ENCODE results near the gene SEC24D. TPM values are rescaled to one million over a fixed set of nuclear protein-coding genes. Genes with fewer than 3 reads are reported as not detected.

The SEC24D gene
- total RNA-seq, 2 experiments from 2014 or later: 25.2 to 26.4 TPM

GRCh38 chr4:118814058-118814457 is 21.9 kb downstream of the SEC24D start:
- Mint-ChIP-seq H3K9me3 (no peaks in the 10 kb centered on the region), H3K36me3 (ENCODE audit: low read depth) (peaks cover 35% of the 10 kb centered on the region), H3K4me1 (ENCODE audit: low read depth) (peaks cover 5% of the 10 kb centered on the region), H3K27ac (no peak overlapping the region), H3K4me3 (no peak overlapping the region), H3K27me3 (no peaks in the 10 kb centered on the region)
- intact Hi-C loops (cut with micrococcal nuclease): no loop called here
- ChIA-PET POLR2A (no interaction called here), CTCF (interaction anchor here (1.1 kb wide), 1 partner anchor 11 kb away, joined by 4 read pairs; no protein-coding TSS in a partner anchor)
- TF ChIP-seq CTCF (IDR thresholded peaks at IDR 0.05): no peak
- DNase-seq (no peak), ATAC-seq (no peak)

DNA sequence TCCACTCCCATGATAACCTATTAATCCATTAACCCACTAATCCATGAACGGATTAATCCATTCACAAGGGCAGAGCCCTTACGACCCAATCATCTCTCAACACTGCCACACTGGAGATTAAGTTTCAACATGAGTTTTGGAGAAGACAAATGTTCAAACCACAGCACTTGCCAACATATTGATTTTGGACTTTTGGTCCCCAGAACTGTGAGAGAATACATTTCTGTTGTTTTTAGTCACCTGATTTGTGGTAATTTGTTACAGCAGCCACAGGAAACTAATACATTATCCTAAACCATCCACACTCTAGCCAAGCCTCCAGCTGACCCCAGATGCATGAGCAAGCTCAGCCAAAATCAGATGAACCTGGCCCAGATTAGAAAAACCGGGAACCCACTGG is 22.4 kb downstream of the SEC24D start:
- POLR2A ChIA-PET: no interaction called here

DNA sequence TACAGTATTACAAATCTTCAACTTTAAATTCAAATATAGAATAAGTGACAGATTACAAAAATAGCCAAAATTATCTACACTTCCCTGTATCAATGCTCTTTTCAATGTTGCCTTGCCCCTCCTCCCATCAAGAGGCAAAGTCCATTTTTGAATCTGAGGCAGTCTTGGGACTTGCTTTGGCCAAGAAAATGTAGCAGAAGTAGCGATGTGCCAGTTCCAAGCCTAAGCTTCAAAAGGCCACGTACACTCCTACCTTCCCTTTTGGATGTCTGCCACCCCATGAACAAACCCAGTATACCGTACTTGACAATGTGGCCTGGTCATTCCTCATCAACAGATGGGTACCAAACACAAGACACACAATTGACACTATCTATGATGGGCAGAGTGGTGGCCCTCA is 24.1 kb downstream of the SEC24D start:
- no peak overlapping the region for H3K27ac Mint-ChIP-seq
- POLR2A ChIA-PET: no interaction called here
- intact Hi-C loops (cut with micrococcal nuclease): no loop called here
- TF ChIP-seq CTCF (IDR thresholded peaks at IDR 0.05): no peak
- peaks cover 5% of the 10 kb centered on the region for H3K4me1 Mint-ChIP-seq (ENCODE audit: low read depth)
- no peaks in the 10 kb centered on the region for H3K27me3 Mint-ChIP-seq
- H3K9me3 Mint-ChIP-seq: no peaks in the 10 kb centered on the region
- CTCF ChIA-PET: no interaction called here
- DNase-seq: no peak
- ATAC-seq: no peak
- H3K4me3 Mint-ChIP-seq: no peak overlapping the region
- H3K36me3 Mint-ChIP-seq (ENCODE audit: low read depth): peaks cover 43% of the 10 kb centered on the region

More for the DNA sequence above, 22.4 kb downstream of the SEC24D start:
- DNase-seq: no peak
- Mint-ChIP-seq H3K9me3 (no peaks in the 10 kb centered on the region), H3K4me1 (ENCODE audit: low read depth) (peaks cover 5% of the 10 kb centered on the region), H3K4me3 (no peak overlapping the region), H3K27ac (no peak overlapping the region), H3K27me3 (no peaks in the 10 kb centered on the region), H3K36me3 (ENCODE audit: low read depth) (peaks cover 37% of the 10 kb centered on the region)
- no peak for TF ChIP-seq CTCF (IDR thresholded peaks at IDR 0.05)
- CTCF ChIA-PET: interaction anchor here (1.1 kb wide), 1 partner anchor 12 kb away, joined by 4 read pairs; no protein-coding TSS in a partner anchor
- intact Hi-C loops (cut with micrococcal nuclease): no loop called here
- no peak for ATAC-seq

DNA sequence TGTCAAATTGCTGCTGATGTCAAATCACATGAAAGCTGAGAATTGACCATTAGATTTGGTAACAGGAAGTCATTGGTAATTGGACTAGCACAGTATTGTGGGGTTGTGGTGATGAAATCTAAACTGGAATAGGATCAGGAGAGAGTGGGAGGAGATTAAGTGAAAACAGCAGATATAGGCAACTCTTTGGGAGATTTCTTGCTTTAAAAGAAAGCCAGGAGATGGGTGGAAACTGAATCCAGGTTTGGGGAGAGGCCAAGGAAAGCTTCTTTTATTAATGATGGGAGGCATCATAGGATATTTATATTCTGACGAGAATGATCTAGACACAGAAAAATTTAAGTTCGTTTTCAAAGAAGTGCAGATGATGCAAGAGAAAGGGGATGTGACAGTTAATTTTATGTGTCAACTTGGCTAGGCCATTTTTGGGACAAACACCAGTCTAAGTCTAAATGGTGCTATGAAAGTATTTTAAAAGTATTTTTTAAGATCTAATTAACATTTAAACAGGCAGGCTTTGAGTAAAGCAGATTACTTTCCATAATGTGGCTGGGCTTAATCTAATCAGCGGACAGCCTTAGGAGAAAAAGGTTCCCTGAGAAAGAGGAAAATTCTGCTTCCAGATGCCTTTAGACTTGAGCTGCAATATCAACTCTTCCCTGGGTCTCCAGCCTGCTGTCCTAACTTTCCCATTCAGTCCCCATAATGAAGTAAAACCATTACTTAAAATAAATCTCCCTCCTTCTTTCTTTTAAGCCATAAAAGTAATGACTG is 24.7 kb downstream of the SEC24D start:
- Mint-ChIP-seq H3K4me1 (ENCODE audit: low read depth) (no peaks in the 10 kb centered on the region), H3K27me3 (no peaks in the 10 kb centered on the region), H3K9me3 (no peaks in the 10 kb centered on the region), H3K36me3 (ENCODE audit: low read depth) (peaks cover 41% of the 10 kb centered on the region), H3K27ac (no peak overlapping the region), H3K4me3 (no peak overlapping the region)
- DNase-seq (no peak), ATAC-seq (no peak)
- POLR2A ChIA-PET: no interaction called here
- CTCF ChIA-PET: interaction anchor here (1.2 kb wide), 1 partner anchor 28 kb away, joined by 3 read pairs; no protein-coding TSS in a partner anchor
- intact Hi-C loops (cut with micrococcal nuclease): no loop called here
- TF ChIP-seq CTCF (IDR thresholded peaks at IDR 0.05): no peak

DNA sequence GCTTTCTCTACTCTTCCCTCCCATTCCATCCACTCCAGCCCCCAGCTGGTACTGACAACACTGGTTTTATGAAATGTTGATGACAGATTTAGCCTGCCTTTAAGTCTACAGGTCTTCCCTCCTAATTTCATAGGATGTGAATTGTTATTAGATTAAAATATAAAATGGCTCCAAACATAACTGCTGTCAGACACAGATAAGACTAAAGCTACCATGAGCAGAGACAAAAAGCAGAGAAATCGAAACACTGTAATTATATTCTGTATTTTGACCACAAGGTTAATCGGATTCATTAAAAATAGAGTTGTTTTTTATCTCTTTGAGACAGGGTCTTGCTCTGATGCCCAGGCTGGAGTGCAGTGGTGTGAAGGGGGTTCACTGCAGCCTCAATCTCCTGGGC is 28.3 kb downstream of the SEC24D start:
- no peaks in the 10 kb centered on the region for H3K27me3 Mint-ChIP-seq
- POLR2A ChIA-PET: no interaction called here
- H3K4me3 Mint-ChIP-seq: no peak overlapping the region
- H3K36me3 Mint-ChIP-seq (ENCODE audit: low read depth): peaks cover 29% of the 10 kb centered on the region
- no peak overlapping the region for H3K27ac Mint-ChIP-seq
- H3K9me3 Mint-ChIP-seq: no peaks in the 10 kb centered on the region
- H3K4me1 Mint-ChIP-seq (ENCODE audit: low read depth): no peaks in the 10 kb centered on the region
- intact Hi-C loops (cut with micrococcal nuclease): no loop called here
- no peak for TF ChIP-seq CTCF (IDR thresholded peaks at IDR 0.05)
- no peak for ATAC-seq
- no peak for DNase-seq
- CTCF ChIA-PET: interaction anchor here (1.0 kb wide), 1 partner anchor 9 kb away, joined by 3 read pairs; no protein-coding TSS in a partner anchor
